Peyer's patch (tissue), 4 donors: ENCODE data around the gene ZSWIM5.

ENCODE experiments used
- CTCF ChIP-seq, 6 experiments: fragments of 450-650 bp in 4 of 6; fragments of 200-600 bp in 2 of 6; sonication (generic) in 1 of 6; IDR thresholded peaks; one replicate each; pipeline ENCODE4 v1.5.1; 2017 to 2019; ENCODE audit warnings: antibody characterized with exemption in 6 of 6, mild to moderate bottlenecking in 3 of 6, moderate library complexity in 1 of 6
- POLR2A ChIP-seq, 2 donors: fragments of 450-650 bp; IDR thresholded peaks; one replicate each; pipeline ENCODE4 v1.5.1; 2017; ENCODE audit warnings: antibody characterized with exemption in 2 of 2, mild to moderate bottlenecking in 2 of 2, moderate library complexity in 2 of 2

GRCh38 chr1:44973645-44974044 lies 232.8 kb downstream of the ZSWIM5 start:
- TF ChIP-seq POLR2A (IDR thresholded peaks at IDR 0.05) = no peak
- no peak for TF ChIP-seq CTCF (IDR thresholded peaks at IDR 0.05)
